HepG2 (cell line): ENCODE data around the gene TMX2. TPM values are rescaled to one million over a fixed set of nuclear protein-coding genes. Genes with fewer than 3 reads are reported as not detected.

ENCODE experiments used
- ATAC-seq: fragments of 200-7000 bp; cut with Tn5 transposase; 3 replicates; pipeline ENCODE4 v1.9.1; 2020; ENCODE audit warnings: mild to moderate bottlenecking, moderate library complexity
- BruUV-seq: library from RNA; stranded (reverse); fragments of 400-500 nt; replicated peaks from 2 replicates; lab custom pipeline; 2021; lab: Mats Ljungman, UMichigan
- CTCF ChIA-PET: fragments of 300-600 bp; formaldehyde crosslinking; extraction: SDS; loops from one replicate; lab custom pipeline; 2021; ENCODE audit warnings: low total read pairs, inconsistent platforms, low intra/inter-chr PET ratio; lab: Yijun Ruan, JAX
- POLR2A ChIA-PET: fragments of 350-600 bp; sonication (Branson Sonifier 250); formaldehyde crosslinking; loops from one replicate; lab custom pipeline; 2020; ENCODE audit warnings: antibody characterized with exemption, inconsistent platforms; lab: Yijun Ruan, JAX
- DNase-seq: peaks from one replicate; pipeline ENCODE4 v3.0.0-alpha.2; 2015; ENCODE audit warnings: low spot score
- FAIRE-seq: peaks from 3 replicates; lab custom pipeline; 2011; peaks lifted over from hg19 to GRCh38; lab: Jason Lieb, UNC
- H2AFZ ChIP-seq: one replicate; pipeline ENCODE4 v1.6.1; 2011; ENCODE audit warnings: low read length, inconsistent platforms
- H3K27ac ChIP-seq: fragments of 300-600 bp; 3 replicates; pipeline ENCODE4 v1.8.0; 2011; ENCODE audit warnings: mixed run types, mild to moderate bottlenecking, mixed read lengths, low read length, inconsistent platforms; ENCODE audit not compliant: insufficient read depth; ENCODE audit errors: extremely low read length
- H3K27me3 ChIP-seq, 2 experiments: fragments of 200-600 bp in 1 of 2; 2 replicates in 1 of 2; 3 replicates in 1 of 2; pipeline versions ENCODE4 v1.6.0 to v1.8.0; 2011; ENCODE audit warnings: low read length in 2 of 2, mild to moderate bottlenecking in 2 of 2, moderate library complexity in 2 of 2, inconsistent platforms in 1 of 2; ENCODE audit not compliant: insufficient read depth in 2 of 2, control insufficient read depth in 1 of 2
- H3K36me3 ChIP-seq, 2 experiments: fragments of 200-600 bp in 1 of 2; replicated peaks in 1 of 2; 2 replicates in 1 of 2; 3 replicates in 1 of 2; pipeline versions ENCODE4 v1.5.1 to v1.8.0; 2011; ENCODE audit warnings: low read length in 2 of 2, inconsistent platforms in 1 of 2; ENCODE audit not compliant: insufficient read depth in 2 of 2, control insufficient read depth in 1 of 2
- H3K4me1 ChIP-seq: 2 replicates; pipeline ENCODE4 v1.5.1; 2012; ENCODE audit warnings: low read length, inconsistent platforms; ENCODE audit not compliant: insufficient read depth
- H3K4me2 ChIP-seq: 2 replicates; pipeline ENCODE4 v1.6.0; 2011; ENCODE audit warnings: low read depth, low read length, inconsistent platforms
- H3K4me3 ChIP-seq, 3 experiments: fragments of 200-600 bp in 1 of 3; sonication (generic), shearing (Covaris generic) in 1 of 3; replicated peaks in 1 of 3; 2 replicates each; pipeline ENCODE4 v1.5.1; 2011 to 2016; ENCODE audit warnings: low read length in 3 of 3, inconsistent platforms in 2 of 3, low read depth in 2 of 3, mild to moderate bottlenecking in 2 of 3, control low read depth in 1 of 3, mixed read lengths in 1 of 3; ENCODE audit not compliant: insufficient read depth in 1 of 3
- H3K79me2 ChIP-seq: one replicate; pipeline ENCODE4 v1.6.1; 2011; ENCODE audit warnings: low read length, inconsistent platforms; ENCODE audit not compliant: insufficient read depth
- H3K9ac ChIP-seq: 2 replicates; pipeline ENCODE4 v1.6.0; 2011; ENCODE audit warnings: mild to moderate bottlenecking, low read depth, low read length, inconsistent platforms; ENCODE audit not compliant: insufficient read depth
- H3K9me3 ChIP-seq: 2 replicates; pipeline ENCODE4 v1.5.1; 2012; ENCODE audit warnings: mild to moderate bottlenecking, low read length
- H4K20me1 ChIP-seq: 2 replicates; pipeline ENCODE4 v1.6.0; 2011; ENCODE audit warnings: inconsistent platforms, mild to moderate bottlenecking, low read length, moderate library complexity; ENCODE audit not compliant: insufficient read depth
- AGO1 ChIP-seq: fragments of 200-400 bp; formaldehyde crosslinking; IDR thresholded peaks from 2 replicates; pipeline ENCODE4 v1.6.1; 2017; ENCODE audit warnings: mild to moderate bottlenecking, low read depth, low read length, moderate library complexity; ENCODE audit not compliant: poor library complexity, severe bottlenecking
- HDAC1 ChIP-seq: sonication (generic); formaldehyde crosslinking; IDR thresholded peaks from 2 replicates; pipeline ENCODE4 v1.5.1; 2020; ENCODE audit warnings: mild to moderate bottlenecking, missing genetic modification reagents
- REST ChIP-seq, 2 experiments: IDR thresholded peaks; 2 replicates each; pipeline ENCODE4 v1.6.1; 2011 to 2012; ENCODE audit warnings: low read length in 2 of 2, borderline replicate concordance in 1 of 2, low read depth in 1 of 2, mild to moderate bottlenecking in 1 of 2, moderate library complexity in 1 of 2
- ZBTB20 ChIP-seq: sonication (generic); formaldehyde crosslinking; IDR thresholded peaks from 2 replicates; pipeline ENCODE4 v1.8.1; 2023; ENCODE audit warnings: missing genetic modification reagents, low read depth, mild to moderate bottlenecking, borderline replicate concordance
- ZIK1 ChIP-seq: sonication (generic); formaldehyde crosslinking; IDR thresholded peaks from 2 replicates; pipeline ENCODE4 v1.5.0; 2020; ENCODE audit warnings: mild to moderate bottlenecking, low read depth, missing genetic modification reagents, borderline replicate concordance
- ZNF280B ChIP-seq: sonication (generic); formaldehyde crosslinking; IDR thresholded peaks from 2 replicates; pipeline ENCODE4 v1.5.0; 2020; ENCODE audit warnings: missing genetic modification reagents, mild to moderate bottlenecking, borderline replicate concordance
- ZNF446 ChIP-seq: sonication (generic); formaldehyde crosslinking; IDR thresholded peaks from 2 replicates; pipeline ENCODE4 v1.5.0; 2020; ENCODE audit warnings: mild to moderate bottlenecking, missing genetic modification reagents
- WGBS: methylation state at CpG from one replicate; pipeline ENCODE4 v1.1.6; 2017; ENCODE audit warnings: low lambda C conversion rate; 5-methylcytosine and 5-hydroxymethylcytosine counted together
- in situ Hi-C: cut with HindIII; loops from 2 replicates; pipeline ENCODE4 v1.10.0; 2017; ENCODE audit warnings: low pct_unique_long_range_greater_than_20kb; ENCODE audit not compliant: extremely low pct_ligation_motif_present
- intact Hi-C: fragments of 100-400 bp; cut with micrococcal nuclease; formaldehyde crosslinking; loops from one replicate; pipeline ENCODE4 v1.10.0; 2022; ENCODE audit not compliant: unreplicated experiment
- polyA plus RNA-seq, 8 experiments: library from polyadenylated mRNA; depleted of rRNA in 3 of 8; stranded (reverse) in 7 of 8; unstranded in 1 of 8; fragments of >200 nt; fragmentation: Illumina TruSeq in 4 of 8; extraction: Trizol in 4 of 8; gene quantifications; 2 replicates each; pipeline versions ENCODE4 v1.2.1 to v1.2.3, GENCODE V29; 2011 to 2016; ENCODE audit warnings: low read depth in 4 of 8, missing spikeins in 1 of 8, mixed read lengths in 1 of 8; ENCODE audit not compliant: insufficient read depth in 1 of 8
- total RNA-seq, 5 experiments: library from RNA; depleted of rRNA; stranded (reverse); fragments of >200 nt; fragmentation: Illumina TruSeq; extraction: Trizol; gene quantifications; 2 replicates each; pipeline ENCODE4 v1.2.3, GENCODE V29; 2016; ENCODE audit warnings: low read depth in 1 of 5

The TMX2 gene
- total and polyA plus RNA-seq, 2 of the 13 experiments (the other 11 are each of a cell fraction or from before 2014, with no cell fraction given): 84.5 to 129 TPM

GRCh38 chr11:57775491-57775890 is 63.1 kb downstream of the TMX2 start:
- ChIA-PET CTCF (no interaction called here), POLR2A (interaction anchor here (1.5 to 11.1 kb wide), 3 partner anchors 11 to 25 kb away, joined by 3 to 215 read pairs (median 4); partner anchors contain the start of gene CTNND1)
- intact Hi-C loops (no loop called here), in situ Hi-C loops (no loop called here)
- FAIRE-seq (no peak), ATAC-seq (no peak), DNase-seq (no peak)
- H3K4me2 ChIP-seq: peak overlapping the region; percentile 81
- no peak overlapping the region for H2AFZ ChIP-seq
- no peak overlapping the region for H3K4me3 ChIP-seq
- peaks cover 45% of the 10 kb centered on the region for H4K20me1 ChIP-seq
- no peaks in the 10 kb centered on the region for H3K27me3 ChIP-seq
- H3K9ac ChIP-seq: 0 out of 2 replicates have a peak overlapping the region, but pooled peaks have one; percentile 5
- peaks cover 89% of the 10 kb centered on the region for H3K79me2 ChIP-seq
- WGBS: 88% methylated on average over 5 of the region's 5 CpGs
- no peaks in the 10 kb centered on the region; a peak in 2 of 5 replicates for H3K36me3 ChIP-seq
- no peaks in the 10 kb centered on the region for H3K9me3 ChIP-seq
- peak overlapping the region; percentile 96 for H3K27ac ChIP-seq
- H3K4me1 ChIP-seq: peaks cover 96% of the 10 kb centered on the region
- BruUV-seq: no TSS peak
- TF ChIP-seq ZNF280B (no peak), ZBTB20 (CRISPR knock-in tag) (no peak), ZNF446 (CRISPR knock-in tag) (no peak), HDAC1 (CRISPR knock-in tag) (no peak), ZIK1 (CRISPR knock-in tag) (no peak), REST (IDR thresholded peaks at IDR 0.05; ENCODE audit: borderline replicate concordance in 1 of 2, low read depth in 1 of 2, low read length in 2 of 2) (no peak), AGO1 (no peak)
